Mucosa of gallbladder (tissue), 1 donor: Measurements from ENCODE around the gene SLC12A6. TPM values are rescaled to one million over a fixed set of nuclear protein-coding genes. Genes with fewer than 3 reads are reported as not detected.
A peak's percentile ranks its signal among the peaks of the same experiment; 100 is the strongest.
"Not testable (repeated sequence)": the region's sequence is repeated elsewhere in the genome, so short reads cannot be mapped to it uniquely, and the experiment has no call there.

Experiments
- DNase-seq: peaks from one replicate; pipeline ENCODE4 v3.0.0-alpha.2; 2020; ENCODE audit warnings: low spot score
- total RNA-seq: library from RNA; stranded (reverse); gene quantifications from one replicate; pipeline ENCODE4 v1.2.1, GENCODE V29; 2021
- donor health status: DM: no; HTN: no; CAD: no.

SLC12A6 gene
- total RNA-seq, 1 donor from 2014 or later: 18.3 TPM

- DNase-seq: no peak
Observed at GRCh38 chr15:34357653-34358052, 20.1 kb upstream of the SLC12A6 start.

- DNase-seq: no peak
Observed at GRCh38 chr15:34355241-34355640, 17.7 kb upstream of the SLC12A6 start.

- no peak for DNase-seq
Observed at GRCh38 chr15:34354286-34354685, 16.7 kb upstream of the SLC12A6 start.

GRCh38 chr15:34353627-34354026 is 16.0 kb upstream of the SLC12A6 start:
- no peak for DNase-seq

GRCh38 chr15:34352996-34353395 is 15.4 kb upstream of the SLC12A6 start:
- DNase-seq: not testable (repeated sequence)

- DNase-seq: no peak
Observed at GRCh38 chr15:34349769-34350168, 12.2 kb upstream of the SLC12A6 start.

- no peak for DNase-seq
Observed at GRCh38 chr15:34348735-34349300, 11.2 kb upstream of the SLC12A6 start.

- DNase-seq: no peak
Observed at GRCh38 chr15:34347951-34348638, 10.5 kb upstream of the SLC12A6 start.

GRCh38 chr15:34342737-34343575 is 5.4 kb upstream of the SLC12A6 start, which contains the start of the genes NOP10 and NUTM1:
Gene NOP10 (minus strand): TSS chr15:34343136. CDS start chr15:34343073, 63 bp downstream.
Gene NUTM1 (plus strand): TSS chr15:34343315. CDS start chr15:34343697, 382 bp downstream.
- DNase-seq: peak; percentile 92

- not testable (repeated sequence) for DNase-seq
Observed at GRCh38 chr15:34342213-34342736, 4.7 kb upstream of the SLC12A6 start.

GRCh38 chr15:34341381-34342212 is 4.0 kb upstream of the SLC12A6 start:
- no peak for DNase-seq

GRCh38 chr15:34339946-34340345 is 2.4 kb upstream of the SLC12A6 start:
- no peak for DNase-seq

- DNase-seq: no peak
Observed at GRCh38 chr15:34338347-34338746, 766 bp upstream of the SLC12A6 start.

GRCh38 chr15:34336991-34337556 is 507 bp downstream of the SLC12A6 start:
- DNase-seq: no peak

- DNase-seq: no peak
Observed at GRCh38 chr15:34336231-34336990, 1.2 kb downstream of the SLC12A6 start.

- no peak for DNase-seq
Observed at GRCh38 chr15:34335176-34336032, 2.2 kb downstream of the SLC12A6 start.

GRCh38 chr15:34334672-34335071 is 2.9 kb downstream of the SLC12A6 start:
- DNase-seq: no peak

GRCh38 chr15:34332553-34333120 is 4.9 kb downstream of the SLC12A6 start:
- no peak for DNase-seq

GRCh38 chr15:34331809-34332208 is 5.8 kb downstream of the SLC12A6 start:
- DNase-seq: no peak
